Stimulated activated CD8-positive, alpha-beta memory T cell treated with anti-CD3 and anti-CD28 coated beads, Interleukin-7, amount 100 ng/mL, for 48 hours (primary cell): ENCODE results near the gene OR12D2.
"Not testable (repeated sequence)": the region's sequence is repeated elsewhere in the genome, so short reads cannot be mapped to it uniquely, and the experiment has no call there.

Experiments
- DNase-seq, 2 donors: peaks; one replicate each; pipeline ENCODE4 v3.0.0-alpha.2; 2020; ENCODE audit warnings: low read depth in 1 of 2; ENCODE audit errors: extremely low read depth in 1 of 2

Gene OR12D2

GRCh38 chr6:29395331-29395730, at the start of gene OR12D2:
Gene OR12D2 (plus strand): TSS chr6:29395631. CDS start chr6:29396700, 1,069 bp downstream.
- DNase-seq: no peak

- not testable (repeated sequence) for DNase-seq
Observed at GRCh38 chr6:29349348-29349747, 46.1 kb upstream of the OR12D2 start.

GRCh38 chr6:29354980-29355379, 40.5 kb upstream of the OR12D2 start:
- no peak for DNase-seq

GRCh38 chr6:29355603-29356002, 39.8 kb upstream of the OR12D2 start:
- no peak for DNase-seq

GRCh38 chr6:29368765-29369164, 26.7 kb upstream of the OR12D2 start, which contains the start of gene OR5V1:
Gene OR5V1 (minus strand): TSS chr6:29368865. CDS start chr6:29356195, 12,670 bp downstream.
- no peak for DNase-seq

GRCh38 chr6:29375191-29375590, 20.2 kb upstream of the OR12D2 start, which contains the start of gene OR12D3:
Gene OR12D3 (minus strand): TSS chr6:29375291. CDS start chr6:29375287, 4 bp downstream.
- DNase-seq: no peak

GRCh38 chr6:29376003-29376402, 19.4 kb upstream of the OR12D2 start:
- no peak for DNase-seq

GRCh38 chr6:29388533-29388932, 6.9 kb upstream of the OR12D2 start:
- no peak for DNase-seq

GRCh38 chr6:29399525-29399924, 4.1 kb downstream of the OR12D2 start:
- no peak for DNase-seq

GRCh38 chr6:29403801-29404200, 8.4 kb downstream of the OR12D2 start:
- no peak for DNase-seq

- no peak for DNase-seq
Observed at GRCh38 chr6:29414588-29414987, 19.2 kb downstream of the OR12D2 start, which contains the start of gene OR12D1. Gene OR12D1 (plus strand): TSS chr6:29414928.

GRCh38 chr6:29419516-29419915, 24.1 kb downstream of the OR12D2 start:
- no peak for DNase-seq

- DNase-seq: no peak
Observed at GRCh38 chr6:29424168-29424567, 28.7 kb downstream of the OR12D2 start.

- no peak for DNase-seq
Observed at GRCh38 chr6:29424575-29424974, 29.1 kb downstream of the OR12D2 start.

GRCh38 chr6:29425075-29425474, 29.6 kb downstream of the OR12D2 start:
- DNase-seq: no peak

- no peak for DNase-seq
Observed at GRCh38 chr6:29426654-29427053, 31.2 kb downstream of the OR12D2 start.

- DNase-seq: not testable (repeated sequence)
Observed at GRCh38 chr6:29436730-29437129, 41.3 kb downstream of the OR12D2 start.

GRCh38 chr6:29439006-29439405, 43.6 kb downstream of the OR12D2 start, which contains the start of gene OR10C1:
Gene OR10C1 (plus strand): TSS chr6:29439306. CDS start chr6:29440016, 710 bp downstream.
- no peak for DNase-seq

- no peak for DNase-seq
Observed at GRCh38 chr6:29442719-29443118, 47.3 kb downstream of the OR12D2 start.

- DNase-seq: not testable (repeated sequence)
Observed at GRCh38 chr6:29444031-29444430, 48.6 kb downstream of the OR12D2 start.
